Glutamatergic neuron (in vitro differentiated cells): ENCODE measurements around the gene SIK3. TPM values are rescaled to one million over a fixed set of nuclear protein-coding genes. Genes with fewer than 3 reads are reported as not detected.

Source experiments
- DNase-seq: peaks from one replicate; pipeline ENCODE4 v3.0.0; 2022
- H3K27ac Mint-ChIP-seq: one replicate; pipeline ENCODE4 v1.8.0; 2020; ENCODE audit warnings: mild to moderate bottlenecking, mixed read lengths, inconsistent platforms; ENCODE audit not compliant: unreplicated experiment
- H3K27me3 Mint-ChIP-seq: one replicate; pipeline ENCODE4 v1.8.0; 2020; ENCODE audit warnings: mild to moderate bottlenecking, moderate library complexity, mixed read lengths, inconsistent platforms; ENCODE audit not compliant: unreplicated experiment
- H3K36me3 Mint-ChIP-seq: one replicate; pipeline ENCODE4 v1.8.0; 2020; ENCODE audit warnings: mild to moderate bottlenecking, mixed read lengths, inconsistent platforms; ENCODE audit not compliant: unreplicated experiment
- H3K4me1 Mint-ChIP-seq: one replicate; pipeline ENCODE4 v1.8.0; 2020; ENCODE audit warnings: mild to moderate bottlenecking, low read depth, mixed read lengths, inconsistent platforms; ENCODE audit not compliant: unreplicated experiment
- H3K4me3 Mint-ChIP-seq: one replicate; pipeline ENCODE4 v1.8.0; 2020; ENCODE audit warnings: mild to moderate bottlenecking, mixed read lengths, inconsistent platforms; ENCODE audit not compliant: unreplicated experiment
- H3K9me3 Mint-ChIP-seq: one replicate; pipeline ENCODE4 v1.8.0; 2020; ENCODE audit warnings: mild to moderate bottlenecking, moderate library complexity, mixed read lengths, inconsistent platforms; ENCODE audit not compliant: unreplicated experiment
- total RNA-seq: library from RNA; stranded (reverse); fragmentation: NEBNext Ultra II Directional; extraction: Animal tissue kit (Norgen Biotek cat#: 25700); gene quantifications from one replicate; pipeline ENCODE4 v1.2.1, GENCODE V29; 2021; ENCODE audit not compliant: unreplicated experiment
- TF ChIP-seq, protein P1 (sequence below): fragments of 200-600 bp; sonication (generic); IDR thresholded peaks from one replicate; pipeline ENCODE4 v1.5.0; 2021; ENCODE audit not compliant: partially characterized antibody, unreplicated experiment

The SIK3 gene
- total RNA-seq, 1 donor from 2014 or later: 22.2 TPM

GRCh38 chr11:116911976-116912734 lies 186.1 kb downstream of the SIK3 start:
- TF ChIP-seq, protein P1, sequence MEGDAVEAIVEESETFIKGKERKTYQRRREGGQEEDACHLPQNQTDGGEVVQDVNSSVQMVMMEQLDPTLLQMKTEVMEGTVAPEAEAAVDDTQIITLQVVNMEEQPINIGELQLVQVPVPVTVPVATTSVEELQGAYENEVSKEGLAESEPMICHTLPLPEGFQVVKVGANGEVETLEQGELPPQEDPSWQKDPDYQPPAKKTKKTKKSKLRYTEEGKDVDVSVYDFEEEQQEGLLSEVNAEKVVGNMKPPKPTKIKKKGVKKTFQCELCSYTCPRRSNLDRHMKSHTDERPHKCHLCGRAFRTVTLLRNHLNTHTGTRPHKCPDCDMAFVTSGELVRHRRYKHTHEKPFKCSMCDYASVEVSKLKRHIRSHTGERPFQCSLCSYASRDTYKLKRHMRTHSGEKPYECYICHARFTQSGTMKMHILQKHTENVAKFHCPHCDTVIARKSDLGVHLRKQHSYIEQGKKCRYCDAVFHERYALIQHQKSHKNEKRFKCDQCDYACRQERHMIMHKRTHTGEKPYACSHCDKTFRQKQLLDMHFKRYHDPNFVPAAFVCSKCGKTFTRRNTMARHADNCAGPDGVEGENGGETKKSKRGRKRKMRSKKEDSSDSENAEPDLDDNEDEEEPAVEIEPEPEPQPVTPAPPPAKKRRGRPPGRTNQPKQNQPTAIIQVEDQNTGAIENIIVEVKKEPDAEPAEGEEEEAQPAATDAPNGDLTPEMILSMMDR: no peak
- H3K4me1 Mint-ChIP-seq: no peaks in the 10 kb centered on the region
- H3K27ac Mint-ChIP-seq: no peak overlapping the region
- no peak overlapping the region for H3K4me3 Mint-ChIP-seq
- no peak for DNase-seq
- H3K36me3 Mint-ChIP-seq: no peaks in the 10 kb centered on the region
- H3K27me3 Mint-ChIP-seq: no peaks in the 10 kb centered on the region
- H3K9me3 Mint-ChIP-seq: no peaks in the 10 kb centered on the region

- Mint-ChIP-seq H3K36me3 (no peaks in the 10 kb centered on the region), H3K4me3 (no peak overlapping the region), H3K27ac (no peak overlapping the region), H3K4me1 (no peaks in the 10 kb centered on the region), H3K27me3 (peaks cover 1% of the 10 kb centered on the region), H3K9me3 (no peaks in the 10 kb centered on the region)
- TF ChIP-seq, protein P1: no peak
- DNase-seq: no peak
Observed at GRCh38 chr11:116910847-116911246, 187.4 kb downstream of the SIK3 start.

- no peak overlapping the region for H3K27ac Mint-ChIP-seq
- TF ChIP-seq, protein P1: no peak
Observed at GRCh38 chr11:116910378-116910777, 187.8 kb downstream of the SIK3 start.

GRCh38 chr11:116909245-116909644 lies 189.0 kb downstream of the SIK3 start:
- H3K36me3 Mint-ChIP-seq: no peaks in the 10 kb centered on the region
- H3K4me3 Mint-ChIP-seq: no peak overlapping the region
- DNase-seq: no peak
- H3K9me3 Mint-ChIP-seq: no peaks in the 10 kb centered on the region
- peaks cover 1% of the 10 kb centered on the region for H3K27me3 Mint-ChIP-seq
- H3K27ac Mint-ChIP-seq: no peak overlapping the region
- H3K4me1 Mint-ChIP-seq: no peaks in the 10 kb centered on the region
- TF ChIP-seq, protein P1: no peak

More at GRCh38 chr11:116910378-116910777, 187.8 kb downstream of the SIK3 start:
- Mint-ChIP-seq H3K36me3 (no peaks in the 10 kb centered on the region), H3K9me3 (no peaks in the 10 kb centered on the region), H3K27me3 (peaks cover 1% of the 10 kb centered on the region), H3K4me3 (no peak overlapping the region), H3K4me1 (no peaks in the 10 kb centered on the region)
- no peak for DNase-seq

DNA sequence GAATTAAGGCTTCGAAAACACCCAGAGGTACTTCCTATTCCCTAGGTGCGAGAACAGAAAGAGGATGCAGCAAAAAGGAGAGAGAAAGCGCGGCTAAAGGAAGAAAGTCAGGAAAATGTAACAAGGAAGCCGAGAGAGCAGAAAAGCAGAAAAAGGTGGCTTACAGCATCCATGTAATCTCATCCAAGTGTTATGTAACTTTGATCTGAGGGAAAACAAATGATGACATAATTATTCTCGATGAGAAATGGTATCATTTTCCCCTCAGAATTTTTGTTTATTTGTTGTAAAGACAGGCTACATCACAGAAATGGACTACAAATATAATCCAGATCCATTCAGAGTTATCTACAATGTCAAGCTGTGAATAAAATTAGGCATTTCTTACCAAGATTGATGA lies 191.7 kb downstream of the SIK3 start:
- TF ChIP-seq, protein P1: no peak
- Mint-ChIP-seq H3K27me3 (peaks cover 1% of the 10 kb centered on the region), H3K9me3 (no peaks in the 10 kb centered on the region), H3K27ac (no peak overlapping the region), H3K4me3 (no peak overlapping the region), H3K36me3 (no peaks in the 10 kb centered on the region), H3K4me1 (no peaks in the 10 kb centered on the region)
- DNase-seq: no peak
